Stimulated activated CD4-positive, alpha-beta T cell treated with anti-CD3 and anti-CD28 coated beads, Interleukin-4, amount 100 ng/mL, for 4 hours (primary cell): ENCODE results near the gene SFXN3.
A peak's percentile ranks its signal among the peaks of the same experiment; 100 is the strongest.

ENCODE experiments used
- DNase-seq, 2 experiments: peaks; one replicate each; pipeline ENCODE4 v3.0.0-alpha.2; 2020

The SFXN3 gene

GRCh38 chr10:101038484-101038883, 7.5 kb downstream of the SFXN3 start:
- DNase-seq = no peak

- no peak for DNase-seq
Observed at GRCh38 chr10:101040061-101040460, 9.0 kb downstream of the SFXN3 start.

GRCh38 chr10:101040851-101041250, 9.8 kb downstream of the SFXN3 start:
- DNase-seq = no peak

GRCh38 chr10:101041252-101041761, 10.3 kb downstream of the SFXN3 start:
- peak; percentile 58 to 74 for DNase-seq

DNA sequence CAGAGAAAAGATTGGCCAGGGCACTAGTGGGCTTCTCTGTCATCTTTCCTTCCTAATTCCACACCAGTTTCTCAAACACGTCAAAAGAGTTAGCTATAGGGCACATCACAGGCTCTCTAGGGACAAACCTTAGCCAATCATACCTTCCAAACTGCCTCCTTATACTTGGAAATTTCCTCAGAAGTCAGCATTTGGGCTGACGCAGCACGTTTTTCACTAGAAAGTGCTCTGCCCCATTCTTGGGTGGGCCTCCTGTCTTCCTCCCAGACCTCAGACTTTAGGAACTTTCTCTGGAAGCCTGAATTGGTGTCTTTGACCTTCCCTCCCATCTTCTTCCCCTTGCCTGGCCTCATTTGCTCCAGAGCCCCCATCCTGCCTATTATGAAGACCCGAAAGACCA, 11.1 kb downstream of the SFXN3 start:
- no peak for DNase-seq

GRCh38 chr10:101042667-101043362, 11.8 kb downstream of the SFXN3 start:
- DNase-seq = peak; percentile 83 to 84

DNA sequence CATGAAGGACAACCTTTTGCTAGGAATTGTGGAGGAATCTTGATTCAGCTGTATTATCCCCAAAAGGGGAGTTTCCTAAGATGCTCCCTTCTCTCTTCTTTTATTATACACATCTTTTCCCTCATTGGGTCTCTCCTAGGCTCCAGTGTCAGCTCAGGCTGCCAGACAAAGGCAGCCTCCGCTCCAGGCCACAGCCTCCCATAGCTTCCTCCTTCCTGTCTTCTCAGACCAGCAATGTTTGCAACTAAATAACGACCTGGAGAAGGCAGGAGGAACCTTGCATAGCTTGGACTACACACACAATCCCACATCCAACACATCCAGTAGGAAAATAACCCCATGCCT, 12.3 kb downstream of the SFXN3 start:
- DNase-seq = no peak

- no peak for DNase-seq
Observed at GRCh38 chr10:101044117-101044516, 13.1 kb downstream of the SFXN3 start.

DNA sequence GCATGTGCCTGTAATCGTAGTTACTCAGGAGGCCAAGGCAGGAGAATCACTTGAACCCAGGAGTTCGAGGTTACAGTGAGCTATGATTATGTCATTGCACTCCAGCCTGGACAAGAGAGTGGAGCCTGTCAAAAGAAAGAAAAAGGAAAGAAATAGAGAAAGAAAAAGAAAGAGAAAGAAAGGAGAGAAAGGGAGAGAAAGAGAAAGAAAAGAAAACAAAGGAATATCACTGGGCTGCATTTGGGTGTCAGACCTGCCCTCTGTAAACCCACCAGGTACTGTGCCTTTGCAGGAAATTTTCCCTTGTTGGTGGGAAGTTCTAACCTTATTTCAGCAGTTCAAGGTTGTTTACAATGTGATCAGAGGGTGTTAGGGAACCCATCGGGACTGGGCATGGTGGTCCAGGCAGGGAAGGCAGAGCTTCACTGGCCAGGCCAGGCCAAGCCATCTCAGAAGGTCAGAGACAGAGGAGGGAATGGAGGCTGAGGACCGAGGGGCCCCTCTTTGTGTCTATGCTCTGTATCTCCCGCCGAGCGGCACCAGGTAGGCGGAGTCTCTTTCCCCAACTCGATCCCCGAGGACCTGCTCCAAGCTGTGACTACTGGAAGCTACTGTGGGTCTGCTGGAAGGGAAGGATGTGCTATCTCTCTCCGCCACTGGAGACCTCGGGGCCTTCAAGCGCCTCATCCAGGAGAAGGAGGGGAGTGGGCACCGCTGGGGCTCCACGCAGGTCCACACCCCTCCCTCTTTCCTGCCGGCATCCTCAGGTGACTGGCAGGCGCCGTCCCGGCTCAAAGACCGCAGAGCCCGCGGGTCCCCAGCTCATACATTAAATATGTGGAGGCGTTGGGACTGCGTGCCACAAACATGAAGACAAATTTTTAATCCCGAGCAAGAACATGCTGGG, 15.6 kb downstream of the SFXN3 start:
- no peak for DNase-seq

DNA sequence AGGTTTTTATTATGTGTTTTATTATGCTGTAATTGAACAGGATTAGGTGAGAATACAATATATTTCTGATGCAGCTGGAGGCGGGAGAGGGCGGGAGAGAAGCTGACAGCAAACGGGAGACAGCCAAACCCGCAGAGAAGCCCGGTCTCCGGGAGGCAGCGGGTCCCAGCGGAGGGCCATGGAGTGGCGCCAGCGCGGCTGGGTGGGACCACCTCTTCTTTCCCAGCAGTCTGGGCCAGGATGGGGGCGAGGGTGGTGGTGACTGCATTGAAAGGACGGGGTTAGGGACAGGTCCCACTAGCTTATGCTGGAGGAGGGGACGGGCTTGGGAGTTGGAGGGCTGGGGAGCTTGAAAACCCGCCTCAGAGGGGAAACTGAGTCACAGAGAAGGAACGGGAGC, 16.2 kb downstream of the SFXN3 start:
- no peak for DNase-seq

GRCh38 chr10:101047961-101048892, 17.2 kb downstream of the SFXN3 start:
- DNase-seq = no peak

DNA sequence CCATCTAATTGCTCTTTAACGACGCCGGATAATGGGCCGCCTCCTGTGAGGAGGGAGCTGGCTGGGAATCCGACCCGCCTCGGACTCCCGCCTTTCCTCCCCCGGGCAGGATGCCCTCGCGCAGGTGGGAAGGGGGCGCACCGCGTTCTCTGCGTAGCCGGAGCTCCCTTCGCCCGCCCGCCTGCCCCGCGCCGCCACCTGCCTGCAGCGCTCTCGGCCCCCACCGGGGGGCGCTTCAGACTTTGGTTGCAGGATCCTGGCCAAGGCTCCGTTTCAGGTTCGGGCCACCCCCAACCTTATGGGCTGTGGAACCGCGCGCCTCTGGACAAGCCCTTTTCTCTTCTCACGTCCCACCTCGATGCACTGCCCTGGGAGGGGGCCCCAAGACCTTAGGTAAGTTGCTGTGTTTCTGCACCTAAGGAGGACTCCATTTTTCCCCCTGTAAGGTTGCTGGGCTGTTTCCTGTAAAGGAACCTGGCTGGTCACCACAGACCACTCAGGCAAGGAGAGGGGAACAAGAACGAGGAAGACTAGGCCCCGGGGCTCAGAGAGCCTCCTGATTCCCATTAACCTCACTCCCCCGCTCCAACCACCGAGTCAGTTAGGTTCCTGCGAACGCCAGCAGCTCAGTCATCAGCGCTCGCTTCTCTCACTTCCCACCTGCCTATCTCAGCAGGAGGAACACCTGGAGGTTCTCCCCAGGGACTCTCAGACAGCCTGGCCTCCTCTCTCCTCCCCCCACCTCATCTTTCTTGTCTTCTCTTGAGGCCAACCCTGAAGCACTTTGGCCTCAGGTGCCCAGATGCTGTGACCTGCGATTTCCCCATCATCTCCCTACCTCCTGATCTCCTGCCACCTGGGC, 19.4 kb downstream of the SFXN3 start:
- DNase-seq = peak; percentile 66 to 74

GRCh38 chr10:101052285-101052684, 21.3 kb downstream of the SFXN3 start:
- DNase-seq = no peak

- no peak for DNase-seq
Observed at GRCh38 chr10:101053516-101053915, 22.5 kb downstream of the SFXN3 start.

DNA sequence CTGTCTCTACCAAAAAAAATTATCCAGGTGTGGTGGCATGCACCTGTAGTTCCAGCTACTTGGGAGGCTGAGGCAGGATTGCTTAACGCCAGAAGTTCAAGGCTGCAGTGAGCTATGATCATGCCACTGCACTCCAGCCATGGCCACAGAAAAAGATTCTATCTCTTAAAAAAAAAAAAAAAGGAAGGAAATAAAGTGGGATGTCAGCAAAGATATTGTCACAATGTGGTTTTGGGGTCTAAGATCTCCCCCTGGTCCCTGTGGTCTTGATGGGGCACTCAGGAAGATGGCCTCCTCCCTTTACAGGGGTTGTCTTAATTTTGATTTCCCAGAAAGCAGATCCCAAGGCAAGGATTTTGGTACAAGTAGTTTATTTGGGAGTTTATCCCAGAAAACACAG, 23.3 kb downstream of the SFXN3 start:
- no peak for DNase-seq

- no peak for DNase-seq
Observed at GRCh38 chr10:101054876-101055275, 23.8 kb downstream of the SFXN3 start.

DNA sequence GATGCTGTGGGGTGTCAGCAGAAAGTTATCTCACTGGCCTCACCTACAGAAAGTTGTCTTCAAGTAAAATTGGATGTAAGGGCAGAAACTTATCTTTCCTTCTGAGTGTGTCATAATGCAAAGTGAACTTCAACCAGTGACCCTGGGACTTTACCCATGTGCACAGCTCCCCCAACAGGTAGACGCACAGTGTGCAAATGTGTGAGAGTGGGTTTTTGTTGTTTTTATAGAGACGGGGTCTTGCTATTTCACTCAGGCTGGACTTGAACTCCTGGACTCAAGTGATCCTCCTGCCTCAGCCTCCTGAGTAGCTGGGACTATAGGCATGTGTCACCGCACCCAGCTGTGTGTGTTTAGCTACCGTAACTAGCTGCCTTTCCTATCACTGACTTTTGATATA, 24.4 kb downstream of the SFXN3 start:
- DNase-seq = no peak

DNA sequence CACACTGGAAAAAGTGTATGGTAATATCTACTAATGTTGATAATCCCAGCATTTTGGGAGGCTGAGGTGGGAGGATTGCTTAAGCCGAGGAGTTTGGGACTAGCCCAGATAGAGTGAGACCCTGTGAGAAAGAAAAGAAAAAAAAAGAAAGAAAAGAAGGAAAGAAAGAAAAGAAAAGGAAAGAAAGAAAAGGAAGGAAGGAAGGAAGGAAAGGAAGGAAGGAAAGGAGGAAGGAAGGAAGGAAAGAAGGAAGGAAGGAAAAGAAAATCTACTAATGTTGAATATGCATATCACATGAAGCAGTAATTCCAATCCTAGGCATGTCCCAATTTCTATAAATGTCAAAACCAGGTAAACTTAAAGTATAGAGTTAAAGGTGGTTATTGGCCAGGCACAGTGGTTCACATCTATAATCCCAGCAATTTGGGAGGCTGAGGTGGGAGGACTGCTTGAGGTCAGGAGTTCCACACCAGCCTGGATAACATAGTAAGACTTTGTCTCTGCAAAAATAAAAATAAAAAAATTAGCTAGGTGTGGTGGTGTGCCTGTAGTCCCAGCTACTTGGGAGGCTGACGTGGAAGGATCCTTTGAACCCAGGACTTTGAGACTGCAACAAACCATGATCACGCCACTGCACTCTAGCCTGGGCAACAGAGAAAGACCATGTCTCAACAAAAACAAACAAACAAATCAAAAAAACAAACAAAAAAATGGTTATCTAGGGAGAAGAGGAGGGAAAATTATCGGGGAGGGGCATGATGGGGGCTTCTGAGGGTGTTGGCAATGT, 25.5 kb downstream of the SFXN3 start:
- no peak for DNase-seq

GRCh38 chr10:101060036-101060950, 29.3 kb downstream of the SFXN3 start:
- DNase-seq = peak; percentile 83 to 90
